GM10248 (cell line): ENCODE data around the gene WDR27.

ENCODE experiments used
- CTCF ChIA-PET: fragments of 300-600 bp; sonication (Branson Sonifier 250); formaldehyde crosslinking; extraction: SDS; loops from one replicate; lab custom pipeline; 2021; ENCODE audit warnings: antibody characterized with exemption; lab: Yijun Ruan, JAX
- POLR2A ChIA-PET: fragments of 350-650 bp; sonication (Branson Sonifier 250); formaldehyde crosslinking; extraction: SDS; loops from one replicate; lab custom pipeline; 2020; ENCODE audit warnings: antibody characterized with exemption; lab: Yijun Ruan, JAX
- DNase-seq: peaks from one replicate; pipeline ENCODE4 v3.0.0; 2012; ENCODE audit errors: extremely low spot score
- CTCF ChIP-seq: IDR thresholded peaks from 2 replicates; pipeline ENCODE4 v1.5.1; 2012; ENCODE audit warnings: mild to moderate bottlenecking, low read depth; ENCODE audit errors: extremely low read depth, missing control alignments, control extremely low read depth

The WDR27 gene

GRCh38 chr6:169409742-169410312 lies 292.0 kb downstream of the WDR27 start:
- no peak for TF ChIP-seq CTCF
- ChIA-PET CTCF (no interaction called here), POLR2A (no interaction called here)
- DNase-seq: no peak

DNA sequence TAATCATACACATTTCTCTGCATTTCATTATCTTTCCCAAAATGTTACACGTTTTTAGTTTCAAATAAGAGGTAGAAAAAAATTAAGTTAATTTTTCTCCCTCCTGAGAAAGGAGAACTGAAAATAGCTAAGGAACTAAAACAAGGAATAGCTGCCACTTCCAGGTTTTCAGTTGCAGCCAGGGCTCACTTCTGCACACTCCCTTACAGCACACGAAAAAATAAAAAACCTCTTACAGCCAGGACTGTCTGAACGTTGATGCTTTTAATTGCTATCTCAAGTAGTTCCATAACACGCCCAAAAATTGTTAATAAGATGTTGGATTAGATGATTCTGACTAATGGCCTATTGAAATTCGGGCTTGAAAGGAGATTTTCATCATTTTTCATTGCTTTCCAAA lies 294.5 kb downstream of the WDR27 start:
- TF ChIP-seq CTCF: no peak
- DNase-seq: no peak
- CTCF ChIA-PET: no interaction called here
- POLR2A ChIA-PET: no interaction called here
